ENCODE data around the gene RGPD3.
"Not testable (repeated sequence)": the region's sequence is repeated elsewhere in the genome, so short reads cannot be mapped to it uniquely, and the experiment has no call there.

DNA sequence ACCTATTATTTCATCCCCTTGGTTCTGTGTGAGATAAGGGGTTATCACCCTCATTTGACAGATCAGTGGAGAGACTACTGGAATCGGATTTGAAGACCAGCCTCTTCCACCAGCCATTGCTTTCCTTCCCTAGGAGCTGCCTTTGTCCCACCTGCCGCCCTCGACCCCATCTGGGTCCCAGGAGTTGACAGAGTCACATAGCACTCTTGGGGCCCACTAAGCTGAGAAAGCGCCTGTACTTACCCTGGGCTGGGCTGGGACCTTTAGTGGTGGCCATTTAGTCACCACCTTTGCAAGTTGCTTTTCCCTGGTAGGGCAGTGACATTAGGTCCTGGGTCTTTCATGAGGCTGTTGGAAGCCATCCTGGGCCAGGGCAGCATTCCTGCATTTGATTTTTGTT is 36.6 kb upstream of the RGPD3 start:
- not testable (repeated sequence) for TF ChIP-seq CTCF, POLR2AphosphoS5 (IDR thresholded peaks at IDR 0.05)
